GM06990 (cell line): Measurements from ENCODE around the gene MRPS11.

Experiments
- DNase-seq: peaks from one replicate; pipeline ENCODE4 v3.0.0-alpha.2; 2011; ENCODE audit not compliant: insufficient read length; ENCODE audit errors: extremely low read depth
- H3K27me3 ChIP-seq: replicated peaks from 2 replicates; pipeline ENCODE4 v1.6.0; 2011; ENCODE audit warnings: low read length; ENCODE audit not compliant: control insufficient read depth, insufficient read depth
- H3K36me3 ChIP-seq: 2 replicates; pipeline ENCODE4 v1.5.1; 2011; ENCODE audit warnings: low read length; ENCODE audit not compliant: control insufficient read depth, insufficient read depth
- H3K4me3 ChIP-seq: replicated peaks from 2 replicates; pipeline ENCODE4 v1.5.1; 2011; ENCODE audit warnings: low read depth, mild to moderate bottlenecking, control low read depth, low read length
- CTCF ChIP-seq: IDR thresholded peaks from 2 replicates; pipeline ENCODE4 v1.5.1; 2011; ENCODE audit warnings: low read length, control low read depth, mild to moderate bottlenecking, inconsistent platforms; ENCODE audit not compliant: insufficient read depth, poor library complexity, severe bottlenecking

MRPS11 gene

GRCh38 chr15:88440021-88440420 lies 27.5 kb upstream of the MRPS11 start:
- DNase-seq: no peak
- H3K27me3 ChIP-seq: no peaks in the 10 kb centered on the region
- H3K36me3 ChIP-seq: no peaks in the 10 kb centered on the region
- no peak overlapping the region for H3K4me3 ChIP-seq
- TF ChIP-seq CTCF: no peak

GRCh38 chr15:88441076-88441730 lies 26.3 kb upstream of the MRPS11 start:
- Histone ChIP-seq H3K27me3 (no peaks in the 10 kb centered on the region), H3K4me3 (no peak overlapping the region), H3K36me3 (no peaks in the 10 kb centered on the region)
- no peak for DNase-seq
- TF ChIP-seq CTCF: no peak

GRCh38 chr15:88447206-88447605 lies 20.3 kb upstream of the MRPS11 start:
- Histone ChIP-seq H3K4me3 (no peak overlapping the region), H3K36me3 (no peaks in the 10 kb centered on the region), H3K27me3 (no peaks in the 10 kb centered on the region)
- TF ChIP-seq CTCF: no peak
- no peak for DNase-seq

GRCh38 chr15:88447741-88448140 lies 19.8 kb upstream of the MRPS11 start:
- no peak for TF ChIP-seq CTCF
- H3K27me3 ChIP-seq: no peaks in the 10 kb centered on the region
- DNase-seq: no peak
- H3K36me3 ChIP-seq: no peaks in the 10 kb centered on the region
- H3K4me3 ChIP-seq: no peak overlapping the region

- no peak for TF ChIP-seq CTCF
- Histone ChIP-seq H3K36me3 (no peaks in the 10 kb centered on the region), H3K4me3 (no peak overlapping the region), H3K27me3 (no peaks in the 10 kb centered on the region)
- no peak for DNase-seq
These were observed 18.5 kb upstream of the MRPS11 start for GRCh38 chr15:88448991-88449461.

- no peak for TF ChIP-seq CTCF
- Histone ChIP-seq H3K36me3 (no peaks in the 10 kb centered on the region), H3K4me3 (no peak overlapping the region), H3K27me3 (no peaks in the 10 kb centered on the region)
- no peak for DNase-seq
These were observed 17.9 kb upstream of the MRPS11 start for GRCh38 chr15:88449581-88449980.
